Motor neuron (in vitro differentiated cells): ENCODE results near the gene DCC. TPM values are rescaled to one million over a fixed set of nuclear protein-coding genes. Genes with fewer than 3 reads are reported as not detected.

Experiments used
- ATAC-seq, 8 experiments: fragments of 200-7000 bp; cut with Tn5 transposase; replicated peaks in 6 of 8; 2 replicates each; pipeline ENCODE4 v1.8.0; 2021; ENCODE audit warnings: mild to moderate bottlenecking in 8 of 8, moderate library complexity in 8 of 8
- H3K27ac ChIP-seq, 2 donors: fragments of 250-450 bp; sonication (Bioruptor Pico); 2 replicates each; pipeline ENCODE4 v1.9.0; 2021; ENCODE audit warnings: antibody characterized with exemption in 2 of 2, mild to moderate bottlenecking in 2 of 2, moderate library complexity in 1 of 2
- H3K4me1 ChIP-seq, 2 donors: fragments of 250-450 bp; sonication (Bioruptor Pico); replicated peaks in 1 of 2; 2 replicates each; pipeline ENCODE4 v1.6.1; 2021; ENCODE audit warnings: antibody characterized with exemption in 2 of 2, mild to moderate bottlenecking in 2 of 2, moderate library complexity in 1 of 2
- H3K4me3 ChIP-seq, 5 donors: fragments of 250-450 bp; sonication (Bioruptor Pico); 2 replicates each; pipeline ENCODE4 v1.9.0; 2021; ENCODE audit warnings: antibody characterized with exemption in 5 of 5, mild to moderate bottlenecking in 5 of 5, moderate library complexity in 4 of 5
- WGBS, 10 experiments: fragments of 450-650 bp; shearing (Covaris generic); methylation state at CpG; one replicate each; pipeline ENCODE4 v1.0.0; 2022; 5-methylcytosine and 5-hydroxymethylcytosine counted together
- in situ Hi-C, 9 experiments: fragments of 400-800 bp; cut with MboI; loops; one replicate each; pipeline ENCODE4 v1.15.0; 2021; ENCODE audit warnings: low sequenced_read_pairs in 9 of 9, low pct_unique_long_range_greater_than_20kb in 2 of 9; ENCODE audit not compliant: unreplicated experiment in 9 of 9
- total RNA-seq, 8 experiments: library from RNA; unstranded; fragments of 300-600 nt; gene quantifications; 2 replicates each; pipeline versions ENCODE4 v1.2.3 to v1.2.4, GENCODE V29; 2022

Gene DCC
- total RNA-seq, 8 experiments from 2014 or later = 0.04 to 66.0 (median 48.3) TPM; not detected in 2

- Histone ChIP-seq H3K27ac (no peak overlapping the region), H3K4me1 (peaks cover 20 to 86% of the 10 kb centered on the region in 2 donors), H3K4me3 (no peak overlapping the region)
- peak in 4 of 8 experiments; percentile 20 to 44 (median 36) for ATAC-seq
- in situ Hi-C loops = no loop called here
These were observed 97.2 kb downstream of the DCC start for GRCh38 chr18:52437161-52437560.

- H3K4me1 ChIP-seq = peaks cover 19 to 79% of the 10 kb centered on the region in 2 donors
- H3K27ac ChIP-seq = no peak overlapping the region
- no peak overlapping the region for H3K4me3 ChIP-seq
- no peak for ATAC-seq
- in situ Hi-C loops = no loop called here
- 10 to 100% (median 92%) methylated on average over 2 to 4 of the region's 4 CpGs for WGBS, 10 experiments
These were observed 99.5 kb downstream of the DCC start for GRCh38 chr18:52439457-52439856.

- in situ Hi-C loops = no loop called here
- H3K4me1 ChIP-seq = peaks cover 3 to 56% of the 10 kb centered on the region in 2 donors
- H3K4me3 ChIP-seq = no peak overlapping the region
- peak in 5 of 8 experiments; percentile 47 to 87 (median 81) for ATAC-seq
- H3K27ac ChIP-seq = no peak overlapping the region
These were observed 101.8 kb downstream of the DCC start for GRCh38 chr18:52441794-52442193.

GRCh38 chr18:52442686-52443085 is 102.7 kb downstream of the DCC start:
- no peak for ATAC-seq
- Histone ChIP-seq H3K4me1 (peaks cover 3 to 47% of the 10 kb centered on the region in 2 donors), H3K27ac (no peak overlapping the region), H3K4me3 (no peak overlapping the region)
- in situ Hi-C loops = no loop called here
- WGBS, 10 experiments = 0 to 100% (median 93%) methylated on average over 1 to 2 of the region's 2 CpGs; no CpG with 5 or more reads in 2 of the 10 experiments

- Histone ChIP-seq H3K4me3 (no peak overlapping the region), H3K4me1 (peaks cover 2 to 47% of the 10 kb centered on the region in 2 donors), H3K27ac (no peak overlapping the region)
- in situ Hi-C loops = no loop called here
- peak in 5 of 8 experiments; percentile 57 to 91 (median 76) for ATAC-seq
- 0 to 80% (median 40%) methylated on average over 1 to 4 of the region's 4 CpGs; no CpG with 5 or more reads in 1 of the 10 experiments for WGBS, 10 experiments
These were observed 111.3 kb downstream of the DCC start for GRCh38 chr18:52451256-52451655.

GRCh38 chr18:52451851-52452250 is 111.9 kb downstream of the DCC start:
- H3K4me3 ChIP-seq = no peak overlapping the region
- 0 to 100% (median 58%) methylated on average over 1 of the region's 1 CpG; no CpG with 5 or more reads in 2 of the 10 experiments for WGBS, 10 experiments
- H3K27ac ChIP-seq = peak overlapping the region in 1 of 2 donors; percentile 13
- H3K4me1 ChIP-seq = peaks cover 2 to 47% of the 10 kb centered on the region in 2 donors
- in situ Hi-C loops = no loop called here
- peak in 5 of 8 experiments; percentile 38 to 65 (median 48) for ATAC-seq

- H3K4me1 ChIP-seq = peaks cover 2 to 47% of the 10 kb centered on the region in 2 donors
- no peak overlapping the region for H3K4me3 ChIP-seq
- WGBS, 10 experiments = 0 to 100% (median 56%) methylated on average over 2 to 4 of the region's 4 CpGs; no CpG with 5 or more reads in 2 of the 10 experiments
- no peak for ATAC-seq
- in situ Hi-C loops = no loop called here
- peak overlapping the region in 1 of 2 donors; percentile 33 for H3K27ac ChIP-seq
These were observed 112.4 kb downstream of the DCC start for GRCh38 chr18:52452427-52452826.

GRCh38 chr18:52459890-52460289 is 119.9 kb downstream of the DCC start:
- Histone ChIP-seq H3K27ac (no peak overlapping the region), H3K4me3 (no peak overlapping the region), H3K4me1 (peaks cover 0 to 6% of the 10 kb centered on the region in 2 donors)
- ATAC-seq = no peak
- in situ Hi-C loops = no loop called here
- 13 to 100% (median 100%) methylated on average over 1 of the region's 1 CpG; no CpG with 5 or more reads in 2 of the 10 experiments for WGBS, 10 experiments

- 17 to 100% (median 81%) methylated on average over 1 to 4 of the region's 4 CpGs; no CpG with 5 or more reads in 1 of the 10 experiments for WGBS, 10 experiments
- Histone ChIP-seq H3K27ac (no peak overlapping the region), H3K4me3 (no peak overlapping the region), H3K4me1 (no peaks in the 10 kb centered on the region)
- no peak for ATAC-seq
- in situ Hi-C loops = no loop called here
These were observed 122.9 kb downstream of the DCC start for GRCh38 chr18:52462853-52463252.

- Histone ChIP-seq H3K4me3 (no peak overlapping the region), H3K4me1 (no peaks in the 10 kb centered on the region), H3K27ac (no peak overlapping the region)
- in situ Hi-C loops = no loop called here
- WGBS, 10 experiments = 5 to 48% (median 18%) methylated on average over 1 to 4 of the region's 4 CpGs; no CpG with 5 or more reads in 4 of the 10 experiments
- ATAC-seq = no peak
These were observed 125.4 kb downstream of the DCC start for GRCh38 chr18:52465391-52465790.

- H3K4me3 ChIP-seq = no peak overlapping the region
- H3K27ac ChIP-seq = no peak overlapping the region
- 0 to 100% (median 63%) methylated on average over 1 of the region's 1 CpG; no CpG with 5 or more reads in 3 of the 10 experiments for WGBS, 10 experiments
- in situ Hi-C loops = no loop called here
- no peaks in the 10 kb centered on the region for H3K4me1 ChIP-seq
- no peak for ATAC-seq
These were observed 128.5 kb downstream of the DCC start for GRCh38 chr18:52468496-52468895.

- in situ Hi-C loops = no loop called here
- H3K4me1 ChIP-seq = peaks cover 0 to 19% of the 10 kb centered on the region in 2 donors
- H3K27ac ChIP-seq = no peak overlapping the region
- whole genome bisulfite sequencing, 10 experiments = 0 to 50% (median 14%) methylated on average over 1 to 3 of the region's 3 CpGs; no CpG with 5 or more reads in 2 of the 10 experiments
- H3K4me3 ChIP-seq = no peak overlapping the region
- peak in 5 of 8 experiments; percentile 20 to 91 (median 73) for ATAC-seq
These were observed 135.3 kb downstream of the DCC start for GRCh38 chr18:52475325-52475724.

GRCh38 chr18:52481116-52481515 is 141.1 kb downstream of the DCC start:
- ATAC-seq = no peak
- in situ Hi-C loops = no loop called here
- no peak overlapping the region for H3K27ac ChIP-seq
- H3K4me3 ChIP-seq = no peak overlapping the region
- peaks cover 2 to 7% of the 10 kb centered on the region in 2 donors for H3K4me1 ChIP-seq
- 0 to 100% (median 61%) methylated on average over 3 to 6 of the region's 6 CpGs; no CpG with 5 or more reads in 2 of the 10 experiments for WGBS, 10 experiments

- 0 to 100% (median 86%) methylated on average over 1 to 2 of the region's 2 CpGs; no CpG with 5 or more reads in 1 of the 10 experiments for WGBS, 10 experiments
- Histone ChIP-seq H3K4me3 (no peak overlapping the region), H3K4me1 (peaks cover 19 to 37% of the 10 kb centered on the region in 2 donors), H3K27ac (no peak overlapping the region)
- ATAC-seq = peak in 5 of 8 experiments; percentile 33 to 48 (median 40)
- in situ Hi-C loops = no loop called here
These were observed 145.0 kb downstream of the DCC start for GRCh38 chr18:52484977-52485376.
